ENCODE results near the gene POU4F2.
A peak's percentile ranks its signal among the peaks of the same experiment; 100 is the strongest.
"Not testable (repeated sequence)": the region's sequence is repeated elsewhere in the genome, so short reads cannot be mapped to it uniquely, and the experiment has no call there.

The POU4F2 gene

DNA sequence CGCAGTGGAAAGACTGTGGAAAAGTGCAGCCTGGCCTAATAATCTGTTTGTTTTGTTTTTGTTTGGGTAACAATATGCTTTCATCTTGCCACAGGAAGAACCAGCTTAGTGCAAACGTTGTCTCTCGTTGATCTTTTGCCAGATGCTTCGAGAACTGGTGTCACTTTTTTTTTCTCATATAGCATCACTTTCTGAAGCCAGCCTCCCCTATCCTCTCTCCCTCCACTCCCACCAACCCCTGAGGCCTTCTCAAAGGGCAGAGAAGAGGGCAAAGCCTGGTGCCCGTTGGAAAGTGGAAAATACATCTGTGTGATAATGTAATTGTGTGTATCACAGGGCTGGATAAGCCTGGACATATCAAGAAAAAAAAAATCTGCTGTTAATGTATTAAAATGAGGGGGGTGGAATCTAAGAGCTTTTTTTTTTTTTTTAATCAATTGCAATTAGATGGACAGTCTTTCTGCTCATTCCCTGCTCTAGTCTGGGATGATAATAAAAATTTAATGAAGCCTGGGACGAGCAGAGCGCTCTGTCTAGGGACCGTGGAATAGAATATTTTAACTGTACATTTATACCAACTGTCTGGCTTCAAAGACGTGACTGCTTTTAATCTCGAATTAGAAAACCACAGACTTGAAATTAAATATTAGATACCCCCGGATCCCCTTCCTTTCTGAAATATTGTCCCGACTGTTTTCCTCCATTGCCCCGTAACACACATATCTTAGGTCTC is 8.1 kb downstream of the POU4F2 start:
- Mint-ChIP-seq H3K9me3 (no peaks in the 10 kb centered on the region), H3K27ac (no peak overlapping the region), H3K36me3 (ENCODE audit: low read depth) (no peaks in the 10 kb centered on the region), H3K4me1 (ENCODE audit: low read depth) (no peaks in the 10 kb centered on the region), H3K27me3 (peaks cover 81% of the 10 kb centered on the region), H3K4me3 (no peak overlapping the region)

DNA sequence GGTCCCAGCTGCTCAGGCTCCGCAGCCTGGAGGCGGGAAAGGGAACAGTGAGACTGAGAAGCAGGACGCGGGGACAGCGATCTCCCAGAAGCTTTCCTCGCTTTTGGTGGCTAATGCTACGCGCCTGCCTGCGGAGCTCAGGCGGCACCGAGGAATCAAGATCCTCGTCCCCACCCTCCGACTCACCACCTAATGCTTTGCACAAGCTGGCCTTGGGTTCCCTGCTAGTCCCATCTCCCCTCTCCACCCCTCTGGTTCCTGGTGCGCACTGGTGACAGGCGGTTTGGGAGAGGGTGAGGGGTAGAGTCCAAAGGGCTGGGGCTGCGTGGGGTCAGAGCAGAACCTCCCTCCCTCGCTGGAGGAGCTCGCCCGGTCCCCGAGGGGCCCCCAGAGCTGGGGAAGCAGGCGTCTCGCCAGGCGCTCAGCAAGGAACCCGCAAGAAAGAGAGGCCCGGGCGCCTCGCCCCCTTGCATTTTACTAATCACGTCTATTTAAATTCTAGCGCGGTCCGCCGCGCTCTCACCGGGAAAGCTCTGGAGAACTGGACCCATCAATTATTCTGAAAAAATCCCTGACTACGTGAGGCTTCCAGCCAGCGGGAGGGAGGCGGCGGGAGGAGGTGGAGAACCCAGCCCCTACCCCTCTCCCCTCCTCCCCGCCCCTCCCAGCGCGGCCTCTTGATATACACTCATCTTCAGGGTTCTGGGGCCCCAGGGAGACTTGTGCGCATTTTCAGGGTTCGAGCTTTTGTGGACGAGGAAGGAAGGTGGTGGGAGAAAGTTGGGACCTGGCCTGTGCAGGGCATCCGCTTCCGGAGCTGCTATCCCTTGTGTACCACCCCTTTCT is 9.1 kb downstream of the POU4F2 start:
- Mint-ChIP-seq H3K36me3 (ENCODE audit: low read depth) (no peaks in the 10 kb centered on the region), H3K9me3 (no peaks in the 10 kb centered on the region), H3K27ac (no peak overlapping the region), H3K4me1 (ENCODE audit: low read depth) (no peaks in the 10 kb centered on the region), H3K27me3 (peaks cover 81% of the 10 kb centered on the region), H3K4me3 (no peak overlapping the region)

DNA sequence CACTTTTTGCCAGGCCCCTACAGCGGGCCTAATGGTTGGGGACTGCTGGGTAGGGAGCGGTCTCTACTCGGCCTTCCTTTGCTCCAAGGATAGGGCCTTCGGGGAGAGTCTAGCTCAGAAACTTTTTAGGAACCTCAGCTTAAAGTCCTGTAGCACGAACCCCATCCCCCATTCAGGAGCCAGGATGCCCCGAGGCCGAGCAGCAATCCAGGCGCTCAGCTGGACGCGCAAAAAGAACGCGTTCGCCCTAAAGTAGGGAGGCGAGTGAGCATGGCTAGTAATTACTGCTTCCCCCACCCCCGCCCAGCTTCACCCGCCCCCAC is 9.7 kb downstream of the POU4F2 start:
- H3K4me1 Mint-ChIP-seq (ENCODE audit: low read depth) = no peaks in the 10 kb centered on the region
- H3K4me3 Mint-ChIP-seq = no peak overlapping the region
- no peaks in the 10 kb centered on the region for H3K9me3 Mint-ChIP-seq
- no peak overlapping the region for H3K27ac Mint-ChIP-seq
- peaks cover 81% of the 10 kb centered on the region for H3K27me3 Mint-ChIP-seq
- H3K36me3 Mint-ChIP-seq (ENCODE audit: low read depth) = no peaks in the 10 kb centered on the region

DNA sequence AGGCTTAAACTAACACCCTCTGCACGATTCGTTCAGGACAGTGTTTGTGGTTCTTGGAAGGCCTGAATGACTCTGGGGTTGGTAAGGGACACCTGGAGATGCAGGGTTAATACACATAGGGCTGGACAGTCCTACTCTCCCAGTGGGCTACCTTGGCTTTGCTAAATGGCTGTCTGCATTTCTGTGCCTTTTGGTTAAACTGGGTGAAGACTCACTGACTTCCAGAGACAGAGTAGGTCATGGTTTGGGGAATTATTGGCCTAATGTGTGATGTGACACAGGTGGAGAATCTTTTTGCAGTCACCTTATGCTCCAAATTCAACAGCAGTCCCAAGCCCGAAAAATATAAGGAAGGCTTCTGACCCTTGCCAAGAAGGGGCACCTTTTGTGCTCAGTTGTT is 10.5 kb downstream of the POU4F2 start:
- H3K4me3 Mint-ChIP-seq = no peak overlapping the region

DNA sequence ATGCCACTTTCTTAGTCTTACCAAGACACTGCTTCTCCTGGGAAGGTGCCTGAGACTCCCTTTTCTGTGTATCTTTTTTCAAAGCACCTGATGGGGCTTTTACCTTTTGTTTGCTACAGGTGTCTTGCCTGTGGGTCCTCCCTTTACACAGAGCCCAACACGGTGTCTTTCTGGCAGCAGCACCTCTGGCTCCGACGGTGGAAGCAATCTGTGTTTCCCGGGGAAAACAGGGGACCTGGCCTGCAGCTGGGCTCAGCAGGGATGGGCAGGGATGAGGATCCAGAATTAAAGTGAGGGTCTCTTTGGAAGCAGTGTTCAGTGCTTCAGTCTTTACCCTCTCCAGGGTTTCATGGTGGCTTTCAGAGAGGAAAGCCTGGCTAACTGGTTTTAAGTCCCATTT is 11.3 kb downstream of the POU4F2 start:
- no peak overlapping the region for H3K4me3 Mint-ChIP-seq
- peaks cover 82% of the 10 kb centered on the region for H3K27me3 Mint-ChIP-seq
- no peaks in the 10 kb centered on the region for H3K36me3 Mint-ChIP-seq (ENCODE audit: low read depth)
- H3K4me1 Mint-ChIP-seq (ENCODE audit: low read depth) = peaks cover 5% of the 10 kb centered on the region
- no peak overlapping the region for H3K27ac Mint-ChIP-seq
- no peaks in the 10 kb centered on the region for H3K9me3 Mint-ChIP-seq

More for the DNA sequence above, 10.5 kb downstream of the POU4F2 start:
- no peaks in the 10 kb centered on the region for H3K9me3 Mint-ChIP-seq
- peaks cover under 1% of the 10 kb centered on the region for H3K4me1 Mint-ChIP-seq (ENCODE audit: low read depth)
- no peaks in the 10 kb centered on the region for H3K36me3 Mint-ChIP-seq (ENCODE audit: low read depth)
- peaks cover 83% of the 10 kb centered on the region for H3K27me3 Mint-ChIP-seq
- no peak overlapping the region for H3K27ac Mint-ChIP-seq

DNA sequence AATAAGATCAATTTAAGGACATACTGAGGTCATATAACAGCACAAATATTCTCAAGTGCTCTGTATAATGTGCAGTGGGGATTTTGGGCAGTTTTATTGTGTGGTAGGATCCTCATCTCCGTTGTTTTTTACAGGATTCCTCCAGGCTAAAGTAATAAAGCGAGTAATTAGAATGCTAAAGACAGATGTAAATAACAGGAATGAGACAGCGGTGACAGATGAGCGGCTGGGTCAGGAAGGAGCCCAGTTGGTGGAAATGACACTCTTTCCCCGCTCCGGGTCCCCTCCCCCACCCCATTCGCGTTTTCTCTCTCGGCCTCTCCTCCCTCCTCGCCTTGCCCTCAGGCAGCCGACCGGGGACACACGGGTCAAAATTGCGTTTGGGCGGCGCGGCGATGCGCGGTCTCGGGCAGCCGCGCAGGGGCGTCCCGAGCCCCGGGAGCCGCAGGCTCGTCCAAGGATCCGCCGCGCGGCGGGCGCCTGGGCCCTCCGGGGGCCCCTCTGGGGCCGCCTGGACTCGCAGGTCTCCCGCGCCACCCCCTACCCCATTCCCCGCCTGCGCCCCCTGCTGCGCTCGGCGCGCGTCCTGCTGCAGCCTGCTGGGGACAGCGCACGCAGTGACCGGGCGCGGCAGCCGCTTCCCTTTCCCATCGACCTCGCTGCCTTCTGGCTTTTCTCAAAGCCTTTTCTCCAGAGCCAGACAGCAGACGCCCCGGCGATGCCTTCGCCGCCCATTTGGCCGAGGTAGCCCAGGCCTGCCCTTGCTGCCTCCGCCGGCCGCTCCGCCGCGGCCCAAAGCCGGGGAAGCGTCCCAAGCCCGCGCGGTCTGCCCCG is 16.2 kb downstream of the POU4F2 start:
- Mint-ChIP-seq H3K27ac (no peak overlapping the region), H3K4me3 (peak overlapping the region; percentile 78), H3K27me3 (peaks cover 78% of the 10 kb centered on the region), H3K9me3 (no peaks in the 10 kb centered on the region), H3K36me3 (ENCODE audit: low read depth) (no peaks in the 10 kb centered on the region), H3K4me1 (ENCODE audit: low read depth) (peaks cover 9% of the 10 kb centered on the region)

DNA sequence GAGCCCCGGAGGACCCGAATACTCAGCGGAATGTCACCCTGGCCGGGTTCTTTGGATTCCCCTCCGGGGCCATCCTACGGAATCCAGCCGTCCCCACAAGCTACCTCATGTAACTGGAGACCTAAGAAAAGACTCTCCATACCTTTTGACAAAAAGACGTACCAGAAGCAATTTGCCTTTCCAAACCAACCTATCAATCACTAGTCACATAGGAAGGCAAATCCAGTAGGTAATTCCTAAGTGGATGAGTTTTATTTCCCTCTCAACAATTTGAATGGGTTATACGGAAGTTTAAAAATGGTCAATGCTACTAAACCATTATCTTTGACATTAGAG is 16.8 kb downstream of the POU4F2 start:
- Mint-ChIP-seq H3K27me3 (peaks cover 78% of the 10 kb centered on the region), H3K27ac (no peak overlapping the region), H3K9me3 (no peaks in the 10 kb centered on the region), H3K4me3 (peak overlapping the region; percentile 25), H3K4me1 (ENCODE audit: low read depth) (peaks cover 9% of the 10 kb centered on the region), H3K36me3 (ENCODE audit: low read depth) (no peaks in the 10 kb centered on the region)

DNA sequence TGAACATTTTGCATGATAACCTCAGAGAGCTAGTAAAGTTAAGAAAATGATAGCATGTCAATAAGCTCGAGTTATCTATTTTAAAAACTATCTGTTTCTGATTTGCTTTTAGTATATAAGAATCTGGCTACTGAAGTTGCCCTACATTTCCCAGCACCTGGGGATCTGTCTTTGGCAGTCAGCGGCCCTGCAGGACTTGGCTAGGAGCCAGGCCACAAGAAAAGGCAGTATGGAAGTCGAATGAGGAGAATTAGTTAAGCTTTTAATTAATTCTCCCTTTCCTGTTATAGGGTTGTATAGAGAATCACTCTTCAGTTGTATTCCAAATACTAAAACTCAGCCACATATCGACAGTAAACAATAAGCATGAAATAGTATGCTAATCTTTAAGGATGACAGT is 22.7 kb downstream of the POU4F2 start:
- Mint-ChIP-seq H3K9me3 (peaks cover 3% of the 10 kb centered on the region), H3K4me3 (no peak overlapping the region), H3K27me3 (peaks cover 45% of the 10 kb centered on the region), H3K4me1 (ENCODE audit: low read depth) (no peaks in the 10 kb centered on the region), H3K36me3 (ENCODE audit: low read depth) (no peaks in the 10 kb centered on the region), H3K27ac (no peak overlapping the region)

DNA sequence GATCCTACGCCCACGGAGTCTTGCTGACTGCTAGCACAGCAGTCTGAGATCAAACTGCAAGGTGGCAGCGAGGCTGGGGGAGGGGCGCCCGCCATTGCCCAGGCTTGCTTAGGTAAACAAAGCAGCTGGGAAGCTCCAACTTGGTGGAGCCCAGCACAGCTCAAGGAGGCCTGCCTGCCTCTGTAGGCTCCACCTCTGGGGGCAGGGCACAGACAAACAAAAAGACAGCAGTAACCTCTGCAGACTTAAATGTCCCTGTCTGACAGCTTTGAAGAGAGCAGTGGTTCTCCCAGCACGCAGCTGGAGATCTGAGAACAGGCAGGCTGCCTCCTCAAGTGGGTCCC is 25.2 kb downstream of the POU4F2 start:
- H3K9me3 Mint-ChIP-seq; H3K4me1 Mint-ChIP-seq (ENCODE audit: low read depth); H3K27ac Mint-ChIP-seq; H3K36me3 Mint-ChIP-seq (ENCODE audit: low read depth); H3K4me3 Mint-ChIP-seq: not testable (repeated sequence)
- H3K27me3 Mint-ChIP-seq = peaks cover 30% of the 10 kb centered on the region

DNA sequence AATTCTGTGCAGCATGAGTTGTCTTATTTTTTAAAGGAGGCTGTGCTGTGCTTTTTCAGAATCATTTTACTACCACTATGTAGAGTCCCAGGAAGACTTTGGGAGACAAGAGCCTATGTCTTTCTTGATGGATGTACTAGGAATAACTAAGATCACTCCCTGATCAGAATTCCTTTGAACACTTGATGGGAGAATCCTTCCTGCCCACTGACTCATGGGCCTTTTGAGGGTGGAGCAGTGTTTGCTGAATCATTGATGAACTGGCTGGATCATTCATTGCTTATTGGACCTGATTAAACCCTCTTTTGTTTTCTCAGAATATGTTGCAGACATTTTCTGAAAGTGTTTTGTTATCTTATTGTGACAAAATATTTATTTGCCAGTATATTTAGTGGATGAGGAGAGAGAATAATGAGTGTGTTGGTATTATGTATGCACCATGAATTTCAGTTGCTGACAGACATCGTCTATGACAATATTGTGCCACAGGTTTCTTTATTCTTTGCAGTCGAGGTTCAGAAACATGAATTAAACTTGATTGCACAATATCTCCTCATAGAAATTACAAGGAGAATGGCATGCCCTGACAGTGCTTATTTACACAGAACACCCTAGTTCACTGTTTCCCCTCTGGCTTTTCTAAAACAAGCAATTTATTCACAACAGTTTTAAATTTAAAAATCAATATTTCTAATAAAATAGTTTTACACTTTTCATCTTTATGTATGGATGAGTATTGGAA is 36.3 kb downstream of the POU4F2 start:
- H3K27me3 Mint-ChIP-seq = no peaks in the 10 kb centered on the region
- no peak overlapping the region for H3K4me3 Mint-ChIP-seq
- H3K36me3 Mint-ChIP-seq (ENCODE audit: low read depth) = no peaks in the 10 kb centered on the region
- peaks cover 4% of the 10 kb centered on the region for H3K9me3 Mint-ChIP-seq
- no peak overlapping the region for H3K27ac Mint-ChIP-seq
- no peaks in the 10 kb centered on the region for H3K4me1 Mint-ChIP-seq (ENCODE audit: low read depth)
